ENCODE measurements around the gene IL31RA.

DNA sequence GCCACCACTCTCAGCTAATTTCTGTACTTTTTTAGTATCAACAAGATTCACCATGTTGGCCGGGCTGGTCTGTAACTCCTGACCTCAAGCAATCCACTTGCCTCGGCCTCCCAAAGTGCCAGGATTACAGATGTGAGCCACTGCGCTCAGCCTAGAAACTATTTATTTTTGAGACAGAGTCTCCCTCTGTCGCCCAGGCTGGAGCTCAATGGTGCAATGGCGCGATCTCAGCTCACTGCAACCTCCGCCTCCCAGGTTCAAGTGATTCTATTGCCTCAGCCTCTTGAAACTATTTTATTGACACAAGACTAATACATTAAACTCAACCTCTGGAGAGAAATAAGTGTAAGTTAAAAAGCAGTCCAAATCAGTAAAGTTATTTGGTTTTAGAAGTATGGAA is 109.6 kb downstream of the IL31RA start:
- TF ChIP-seq CTCF (IDR thresholded peaks at IDR 0.05) (no peak), POLR2A (IDR thresholded peaks at IDR 0.05) (no peak)

Data from uterus (tissue), 2 donors.